Neural cell (in vitro differentiated cells): ENCODE measurements around the gene LDLRAD3.

Experiments
- POLR2AphosphoS5 ChIP-seq: IDR thresholded peaks from 2 replicates; pipeline ENCODE4 v1.6.1; 2012
- TF ChIP-seq, protein P1 (sequence below): fragments of 450-650 bp; IDR thresholded peaks from 2 replicates; pipeline ENCODE4 v1.5.1; 2014; ENCODE audit warnings: antibody characterized with exemption, mild to moderate bottlenecking, moderate library complexity; ENCODE audit not compliant: poor library complexity, severe bottlenecking

- TF ChIP-seq, protein P1, sequence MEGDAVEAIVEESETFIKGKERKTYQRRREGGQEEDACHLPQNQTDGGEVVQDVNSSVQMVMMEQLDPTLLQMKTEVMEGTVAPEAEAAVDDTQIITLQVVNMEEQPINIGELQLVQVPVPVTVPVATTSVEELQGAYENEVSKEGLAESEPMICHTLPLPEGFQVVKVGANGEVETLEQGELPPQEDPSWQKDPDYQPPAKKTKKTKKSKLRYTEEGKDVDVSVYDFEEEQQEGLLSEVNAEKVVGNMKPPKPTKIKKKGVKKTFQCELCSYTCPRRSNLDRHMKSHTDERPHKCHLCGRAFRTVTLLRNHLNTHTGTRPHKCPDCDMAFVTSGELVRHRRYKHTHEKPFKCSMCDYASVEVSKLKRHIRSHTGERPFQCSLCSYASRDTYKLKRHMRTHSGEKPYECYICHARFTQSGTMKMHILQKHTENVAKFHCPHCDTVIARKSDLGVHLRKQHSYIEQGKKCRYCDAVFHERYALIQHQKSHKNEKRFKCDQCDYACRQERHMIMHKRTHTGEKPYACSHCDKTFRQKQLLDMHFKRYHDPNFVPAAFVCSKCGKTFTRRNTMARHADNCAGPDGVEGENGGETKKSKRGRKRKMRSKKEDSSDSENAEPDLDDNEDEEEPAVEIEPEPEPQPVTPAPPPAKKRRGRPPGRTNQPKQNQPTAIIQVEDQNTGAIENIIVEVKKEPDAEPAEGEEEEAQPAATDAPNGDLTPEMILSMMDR = no peak
- TF ChIP-seq POLR2AphosphoS5 = no peak
Measured at GRCh38 chr11:36214976-36215692, 271.3 kb downstream of the LDLRAD3 start.
